Neural cell (in vitro differentiated cells): ENCODE data around the gene C12orf75.

ENCODE experiments used
- EP300 ChIP-seq: fragments of 450-650 bp; conservative IDR thresholded peaks from 2 replicates; pipeline ENCODE4 v1.6.1; 2014; ENCODE audit warnings: antibody characterized with exemption, mild to moderate bottlenecking, moderate library complexity; ENCODE audit not compliant: poor library complexity, severe bottlenecking
- POLR2AphosphoS5 ChIP-seq: IDR thresholded peaks from 2 replicates; pipeline ENCODE4 v1.6.1; 2012
- TF ChIP-seq, protein P1 (sequence below): fragments of 450-650 bp; IDR thresholded peaks from 2 replicates; pipeline ENCODE4 v1.5.1; 2014; ENCODE audit warnings: antibody characterized with exemption, mild to moderate bottlenecking, moderate library complexity; ENCODE audit not compliant: poor library complexity, severe bottlenecking
- TF ChIP-seq, protein P2 (sequence below): IDR thresholded peaks from 2 replicates; pipeline ENCODE4 v1.6.1; 2012; ENCODE audit warnings: borderline replicate concordance

DNA sequence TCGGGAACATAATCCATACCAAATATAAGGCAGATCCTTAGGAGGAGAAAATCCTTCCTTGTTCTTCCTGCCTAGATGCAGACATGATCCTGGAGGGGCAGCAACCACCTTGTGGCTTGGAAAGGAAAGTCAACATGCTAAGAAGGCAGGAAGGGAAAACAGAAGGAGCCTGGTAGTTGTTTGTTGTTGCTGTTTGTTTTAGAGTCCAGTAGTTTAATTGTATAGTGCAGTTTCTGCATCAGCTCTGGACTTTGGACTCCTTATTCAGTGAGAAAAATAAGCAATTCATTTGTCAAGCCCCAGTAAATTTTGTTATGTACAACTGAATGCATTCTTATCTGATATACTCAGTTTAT, 48.8 kb upstream of the C12orf75 start:
- TF ChIP-seq, protein P1, sequence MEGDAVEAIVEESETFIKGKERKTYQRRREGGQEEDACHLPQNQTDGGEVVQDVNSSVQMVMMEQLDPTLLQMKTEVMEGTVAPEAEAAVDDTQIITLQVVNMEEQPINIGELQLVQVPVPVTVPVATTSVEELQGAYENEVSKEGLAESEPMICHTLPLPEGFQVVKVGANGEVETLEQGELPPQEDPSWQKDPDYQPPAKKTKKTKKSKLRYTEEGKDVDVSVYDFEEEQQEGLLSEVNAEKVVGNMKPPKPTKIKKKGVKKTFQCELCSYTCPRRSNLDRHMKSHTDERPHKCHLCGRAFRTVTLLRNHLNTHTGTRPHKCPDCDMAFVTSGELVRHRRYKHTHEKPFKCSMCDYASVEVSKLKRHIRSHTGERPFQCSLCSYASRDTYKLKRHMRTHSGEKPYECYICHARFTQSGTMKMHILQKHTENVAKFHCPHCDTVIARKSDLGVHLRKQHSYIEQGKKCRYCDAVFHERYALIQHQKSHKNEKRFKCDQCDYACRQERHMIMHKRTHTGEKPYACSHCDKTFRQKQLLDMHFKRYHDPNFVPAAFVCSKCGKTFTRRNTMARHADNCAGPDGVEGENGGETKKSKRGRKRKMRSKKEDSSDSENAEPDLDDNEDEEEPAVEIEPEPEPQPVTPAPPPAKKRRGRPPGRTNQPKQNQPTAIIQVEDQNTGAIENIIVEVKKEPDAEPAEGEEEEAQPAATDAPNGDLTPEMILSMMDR: no peak
- TF ChIP-seq, protein P2, sequence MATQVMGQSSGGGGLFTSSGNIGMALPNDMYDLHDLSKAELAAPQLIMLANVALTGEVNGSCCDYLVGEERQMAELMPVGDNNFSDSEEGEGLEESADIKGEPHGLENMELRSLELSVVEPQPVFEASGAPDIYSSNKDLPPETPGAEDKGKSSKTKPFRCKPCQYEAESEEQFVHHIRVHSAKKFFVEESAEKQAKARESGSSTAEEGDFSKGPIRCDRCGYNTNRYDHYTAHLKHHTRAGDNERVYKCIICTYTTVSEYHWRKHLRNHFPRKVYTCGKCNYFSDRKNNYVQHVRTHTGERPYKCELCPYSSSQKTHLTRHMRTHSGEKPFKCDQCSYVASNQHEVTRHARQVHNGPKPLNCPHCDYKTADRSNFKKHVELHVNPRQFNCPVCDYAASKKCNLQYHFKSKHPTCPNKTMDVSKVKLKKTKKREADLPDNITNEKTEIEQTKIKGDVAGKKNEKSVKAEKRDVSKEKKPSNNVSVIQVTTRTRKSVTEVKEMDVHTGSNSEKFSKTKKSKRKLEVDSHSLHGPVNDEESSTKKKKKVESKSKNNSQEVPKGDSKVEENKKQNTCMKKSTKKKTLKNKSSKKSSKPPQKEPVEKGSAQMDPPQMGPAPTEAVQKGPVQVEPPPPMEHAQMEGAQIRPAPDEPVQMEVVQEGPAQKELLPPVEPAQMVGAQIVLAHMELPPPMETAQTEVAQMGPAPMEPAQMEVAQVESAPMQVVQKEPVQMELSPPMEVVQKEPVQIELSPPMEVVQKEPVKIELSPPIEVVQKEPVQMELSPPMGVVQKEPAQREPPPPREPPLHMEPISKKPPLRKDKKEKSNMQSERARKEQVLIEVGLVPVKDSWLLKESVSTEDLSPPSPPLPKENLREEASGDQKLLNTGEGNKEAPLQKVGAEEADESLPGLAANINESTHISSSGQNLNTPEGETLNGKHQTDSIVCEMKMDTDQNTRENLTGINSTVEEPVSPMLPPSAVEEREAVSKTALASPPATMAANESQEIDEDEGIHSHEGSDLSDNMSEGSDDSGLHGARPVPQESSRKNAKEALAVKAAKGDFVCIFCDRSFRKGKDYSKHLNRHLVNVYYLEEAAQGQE: no peak
- no peak for TF ChIP-seq EP300
- no peak for TF ChIP-seq POLR2AphosphoS5
